A549 (cell line): ENCODE results near the gene ANKRD33. TPM values are rescaled to one million over a fixed set of nuclear protein-coding genes. Genes with fewer than 3 reads are reported as not detected.

Experiments
- ATAC-seq, 2 experiments: fragments of 200-7000 bp in 1 of 2; fragments of >200 bp in 1 of 2; cut with Nextera tagmentation in 1 of 2; cut with Tn5 transposase in 1 of 2; 3 replicates each; pipeline versions ENCODE4 v1.8.0 to v1.9.1; 2018 to 2020; ENCODE audit warnings: mild to moderate bottlenecking in 1 of 2, moderate library complexity in 1 of 2
- CTCF ChIA-PET: fragments of 300-600 bp; sonication (Branson Sonifier 250); formaldehyde crosslinking; extraction: SDS; loops from one replicate; lab custom pipeline; 2021; ENCODE audit warnings: antibody characterized with exemption, inconsistent platforms; lab: Yijun Ruan, JAX
- POLR2A ChIA-PET: fragments of 350-600 bp; formaldehyde crosslinking; extraction: SDS; loops from one replicate; lab custom pipeline; 2021; ENCODE audit warnings: antibody characterized with exemption, inconsistent platforms; lab: Yijun Ruan, JAX
- DNase-seq, 2 experiments: peaks; one replicate each; pipeline versions ENCODE4 v3.0.0 to v3.0.0-alpha.2; 2011 to 2016; ENCODE audit warnings: low read depth in 1 of 2, low spot score in 1 of 2
- FAIRE-seq: peaks from 2 replicates; lab custom pipeline; 2011; peaks lifted over from hg19 to GRCh38; lab: Jason Lieb, UNC
- H3K27ac ChIP-seq, 2 experiments: fragments of >200 bp; sonication (Bioruptor Twin); formaldehyde crosslinking; 3 replicates each; pipeline ENCODE4 v1.5.1; 2016 to 2017
- H3K4me1 ChIP-seq: fragments of >200 bp; sonication (Bioruptor Twin); formaldehyde crosslinking; 3 replicates; pipeline ENCODE4 v1.6.1; 2016
- H3K4me2 ChIP-seq: fragments of >200 bp; sonication (Bioruptor Twin); formaldehyde crosslinking; 3 replicates; pipeline ENCODE4 v1.6.1; 2016
- H3K4me3 ChIP-seq: fragments of >200 bp; sonication (Bioruptor Twin); formaldehyde crosslinking; 3 replicates; pipeline ENCODE4 v1.5.1; 2016
- H3K9me3 ChIP-seq: fragments of >200 bp; sonication (Bioruptor Twin); formaldehyde crosslinking; 3 replicates; pipeline ENCODE4 v1.6.1; 2016
- ATOH8 ChIP-seq: fragments of 250-450 bp; sonication (Bioruptor Pico); IDR thresholded peaks from 2 replicates; pipeline ENCODE4 v1.5.0; 2020; ENCODE audit warnings: low read depth, mild to moderate bottlenecking, moderate library complexity
- CBX2 ChIP-seq: fragments of 200-600 bp; sonication (generic); IDR thresholded peaks from 2 replicates; pipeline ENCODE4 v1.6.1; 2016; ENCODE audit warnings: low read depth, mild to moderate bottlenecking, borderline replicate concordance
- CBX8 ChIP-seq: fragments of 200-600 bp; sonication (generic); IDR thresholded peaks from 2 replicates; pipeline ENCODE4 v1.6.1; 2016
- CEBPB ChIP-seq, 2 experiments: fragments of >200 bp in 1 of 2; sonication (Bioruptor Twin) in 1 of 2; formaldehyde crosslinking in 1 of 2; IDR thresholded peaks; 2 replicates each; pipeline ENCODE4 v1.6.1; 2012 to 2016
- CHD2 ChIP-seq: fragments of 150-350 bp; IDR thresholded peaks from 2 replicates; pipeline ENCODE4 v1.6.1; 2014; ENCODE audit warnings: low read length; ENCODE audit not compliant: partially characterized antibody
- CTCF ChIP-seq: fragments of >200 bp; sonication (Bioruptor Twin); formaldehyde crosslinking; IDR thresholded peaks from 3 replicates; pipeline ENCODE4 v1.5.1; 2016
- E2F6 ChIP-seq: IDR thresholded peaks from 2 replicates; pipeline ENCODE4 v1.6.1; 2012; ENCODE audit warnings: low read depth, borderline replicate concordance
- EHF ChIP-seq: fragments of 250-450 bp; sonication (Bioruptor Pico); IDR thresholded peaks from 2 replicates; pipeline ENCODE4 v1.5.0; 2020; ENCODE audit warnings: mild to moderate bottlenecking
- EHMT2 ChIP-seq: fragments of 200-600 bp; sonication (generic); IDR thresholded peaks from 2 replicates; pipeline ENCODE4 v1.6.1; 2016; ENCODE audit warnings: antibody characterized with exemption, low read depth, mild to moderate bottlenecking, moderate library complexity
- EP300 ChIP-seq, 2 experiments: fragments of >200 bp; sonication (Bioruptor Twin); formaldehyde crosslinking; IDR thresholded peaks; 2 replicates in 1 of 2; 3 replicates in 1 of 2; pipeline ENCODE4 v1.6.1; 2016 to 2017
- FOSL2 ChIP-seq, 2 experiments: fragments of 450-650 bp in 1 of 2; fragments of >200 bp in 1 of 2; sonication (Bioruptor Twin) in 1 of 2; formaldehyde crosslinking; IDR thresholded peaks; 2 replicates each; pipeline versions ENCODE4 v1.5.0 to v1.6.1; 2016 to 2020; ENCODE audit warnings: mild to moderate bottlenecking in 1 of 2, moderate library complexity in 1 of 2
- HMGXB4 ChIP-seq: fragments of 250-450 bp; sonication (Bioruptor Pico); IDR thresholded peaks from 2 replicates; pipeline ENCODE4 v1.5.0; 2021; ENCODE audit warnings: mild to moderate bottlenecking, moderate library complexity, borderline replicate concordance
- HOXB5 ChIP-seq: fragments of 250-450 bp; sonication (Bioruptor Pico); IDR thresholded peaks from 2 replicates; pipeline ENCODE4 v1.5.0; 2020; ENCODE audit warnings: mild to moderate bottlenecking, moderate library complexity
- KDM5A ChIP-seq: fragments of 200-600 bp; sonication (generic); IDR thresholded peaks from 2 replicates; pipeline ENCODE4 v1.6.1; 2016; ENCODE audit warnings: antibody characterized with exemption, mild to moderate bottlenecking
- MAFK ChIP-seq: fragments of 450-650 bp; IDR thresholded peaks from 2 replicates; pipeline ENCODE4 v1.6.1; 2014; ENCODE audit not compliant: partially characterized antibody
- NFE2L2 ChIP-seq: fragments of 150-350 bp; conservative IDR thresholded peaks from 2 replicates; pipeline ENCODE4 v1.6.1; 2014; ENCODE audit warnings: low read length
- PBX3 ChIP-seq: IDR thresholded peaks from 2 replicates; pipeline ENCODE4 v1.6.1; 2012
- POLR2AphosphoS2 ChIP-seq: conservative IDR thresholded peaks from 2 replicates; pipeline ENCODE4 v1.6.1; 2012; ENCODE audit warnings: low read length, improper control_type of control experiment, inconsistent platforms
- RAD21 ChIP-seq, 2 experiments: fragments of >200 bp in 1 of 2; sonication (Bioruptor Twin) in 1 of 2; formaldehyde crosslinking in 1 of 2; IDR thresholded peaks in 1 of 2; conservative IDR thresholded peaks in 1 of 2; 2 replicates in 1 of 2; 3 replicates in 1 of 2; pipeline ENCODE4 v1.6.1; 2012 to 2018; ENCODE audit warnings: inconsistent platforms in 1 of 2
- RCOR1 ChIP-seq: fragments of 150-350 bp; IDR thresholded peaks from 2 replicates; pipeline ENCODE4 v1.6.1; 2014; ENCODE audit warnings: antibody characterized with exemption, low read length, low read depth
- USF2 ChIP-seq: fragments of 450-650 bp; IDR thresholded peaks from 2 replicates; pipeline ENCODE4 v1.6.1; 2014; ENCODE audit warnings: antibody characterized with exemption
- ZNF302 ChIP-seq: fragments of 250-450 bp; sonication (Bioruptor Pico); IDR thresholded peaks from 2 replicates; pipeline ENCODE4 v1.9.0; 2021; ENCODE audit warnings: inconsistent platforms, mild to moderate bottlenecking, moderate library complexity
- WGBS: methylation state at CpG from one replicate; pipeline ENCODE4 v1.1.6; 2017; ENCODE audit errors: missing lambda C conversion rate; 5-methylcytosine and 5-hydroxymethylcytosine counted together
- polyA plus RNA-seq, 4 experiments: library from polyadenylated mRNA; depleted of rRNA in 3 of 4; stranded (reverse); fragments of >200 nt; fragmentation: RNase III in 1 of 4; extraction: RNeasy Plus Mini Kit Qiagen cat#74134 plus additional on column Dnase treatment in 1 of 4; gene quantifications; 2 replicates in 3 of 4; 3 replicates in 1 of 4; pipeline ENCODE4 v1.2.3, GENCODE V29; 2011 to 2017

The ANKRD33 gene
- polyA plus RNA-seq, 2 of the 4 experiments (the other 2 are of a cell fraction): not detected

- H3K4me3 ChIP-seq: no peak overlapping the region
- DNase-seq (peak in 1 of 2 experiments; percentile 39), ATAC-seq (no peak)
- no peak overlapping the region for H3K27ac ChIP-seq
- no peaks in the 10 kb centered on the region for H3K9me3 ChIP-seq
- TF ChIP-seq CTCF (peak; percentile 33; the same call in 2 of the 3 replicates), CEBPB (IDR thresholded peaks at IDR 0.05) (no peak), RAD21 (conservative IDR thresholded peaks at IDR 0.05 in 1 of 2, IDR thresholded peaks at IDR 0.05 in 1 of 2) (peak; percentile 43 to 50)
- TF ChIP-seq, all 56 proteins: peak for 2
- no peaks in the 10 kb centered on the region for H3K4me1 ChIP-seq
- no peak for FAIRE-seq
- ChIA-PET POLR2A (no interaction called here), CTCF (interaction anchor here (0.7 to 5.5 kb wide), 12 partner anchors 10 to 502 kb away, joined by 3 to 34 read pairs (median 4); partner anchors contain the start of gene TAMALIN)
- no peak overlapping the region for H3K4me2 ChIP-seq
Observed at GRCh38 chr12:51891843-51892242, 3.9 kb downstream of the ANKRD33 start.

GRCh38 chr12:51893786-51894185 is 5.9 kb downstream of the ANKRD33 start:
- WGBS: 81% methylated on average over 6 of the region's 6 CpGs

GRCh38 chr12:51895378-51896135 is 7.7 kb downstream of the ANKRD33 start:
- POLR2A ChIA-PET: no interaction called here

More at GRCh38 chr12:51893786-51894185, 5.9 kb downstream of the ANKRD33 start:
- no peak overlapping the region for H3K27ac ChIP-seq
- H3K9me3 ChIP-seq: no peaks in the 10 kb centered on the region
- FAIRE-seq: no peak
- ATAC-seq: no peak
- CTCF ChIA-PET: interaction anchor here (0.8 to 4.8 kb wide), 17 partner anchors 8 to 130 kb away, joined by 3 to 32 read pairs (median 5); no protein-coding TSS in a partner anchor
- no peak for DNase-seq
- no peak for TF ChIP-seq CBX8
- TF ChIP-seq CBX2: no peak
- TF ChIP-seq KDM5A: no peak
- TF ChIP-seq CEBPB (IDR thresholded peaks at IDR 0.05): no peak
- no peak for TF ChIP-seq EHF (CRISPR knock-in tag)
- no peak for TF ChIP-seq POLR2AphosphoS2
- TF ChIP-seq HOXB5 (CRISPR knock-in tag): no peak
- no peak for TF ChIP-seq CHD2
- TF ChIP-seq ATOH8 (CRISPR knock-in tag): no peak
- no peak for TF ChIP-seq ZNF302
- no peak for TF ChIP-seq PBX3
- no peak for TF ChIP-seq USF2
- TF ChIP-seq MAFK: no peak
- POLR2A ChIA-PET: no interaction called here
- H3K4me3 ChIP-seq: no peak overlapping the region
- H3K4me1 ChIP-seq: no peaks in the 10 kb centered on the region
- no peak overlapping the region for H3K4me2 ChIP-seq

More at GRCh38 chr12:51895378-51896135, 7.7 kb downstream of the ANKRD33 start:
- FAIRE-seq (no peak), ATAC-seq (peak; percentile 17 to 19; a peak in 3 of 6 replicates), DNase-seq (no peak)
- H3K27ac ChIP-seq: no peak overlapping the region
- no peak overlapping the region for H3K4me2 ChIP-seq
- 55% methylated on average over 5 of the region's 8 CpGs for WGBS
- H3K4me3 ChIP-seq: no peak overlapping the region
- H3K4me1 ChIP-seq: no peaks in the 10 kb centered on the region
- CTCF ChIA-PET: interaction anchor here (0.6 to 4.8 kb wide), 16 partner anchors 9 to 936 kb away, joined by 3 to 32 read pairs (median 7); no protein-coding TSS in a partner anchor
- no peaks in the 10 kb centered on the region for H3K9me3 ChIP-seq
- TF ChIP-seq NFE2L2: no peak
- TF ChIP-seq EHMT2: no peak
- no peak for TF ChIP-seq E2F6
- TF ChIP-seq HMGXB4: no peak
- TF ChIP-seq EP300 (IDR thresholded peaks at IDR 0.05): no peak
- no peak for TF ChIP-seq RCOR1
- no peak for TF ChIP-seq FOSL2 (IDR thresholded peaks at IDR 0.05)
- TF ChIP-seq FOSL2 (CRISPR knock-in tag; IDR thresholded peaks at IDR 0.05): no peak
- no peak for TF ChIP-seq KDM5A
- TF ChIP-seq ATOH8 (CRISPR knock-in tag): no peak
